ENCODE measurements around the gene CAMK1.

Gene CAMK1

GRCh38 chr3:9770276-9770812 lies 597 bp upstream of the CAMK1 start:
- Mint-ChIP-seq H3K4me3 (peak overlapping the region; percentile 40), H3K9me3 (ENCODE audit: low read depth) (no peaks in the 10 kb centered on the region), H3K36me3 (no peaks in the 10 kb centered on the region), H3K27me3 (no peaks in the 10 kb centered on the region), H3K4me1 (ENCODE audit: low read depth) (peaks cover 18% of the 10 kb centered on the region), H3K27ac (no peak overlapping the region)

- peaks cover 15% of the 10 kb centered on the region for H3K4me1 Mint-ChIP-seq (ENCODE audit: low read depth)
- peak overlapping the region; percentile 72 for H3K4me3 Mint-ChIP-seq
- no peaks in the 10 kb centered on the region for H3K36me3 Mint-ChIP-seq
- H3K9me3 Mint-ChIP-seq (ENCODE audit: low read depth) = no peaks in the 10 kb centered on the region
- peak overlapping the region; percentile 54 for H3K27ac Mint-ChIP-seq
- no peaks in the 10 kb centered on the region for H3K27me3 Mint-ChIP-seq
Measured at GRCh38 chr3:9769012-9769411, 735 bp downstream of the CAMK1 start.

- Mint-ChIP-seq H3K27me3 (no peaks in the 10 kb centered on the region), H3K9me3 (ENCODE audit: low read depth) (no peaks in the 10 kb centered on the region), H3K36me3 (no peaks in the 10 kb centered on the region), H3K4me3 (no peak overlapping the region), H3K4me1 (ENCODE audit: low read depth) (peaks cover 17% of the 10 kb centered on the region), H3K27ac (peak overlapping the region; percentile 28)
Measured at GRCh38 chr3:9768141-9768775, 1.5 kb downstream of the CAMK1 start.

GRCh38 chr3:9767418-9767817 lies 2.3 kb downstream of the CAMK1 start:
- Mint-ChIP-seq H3K9me3 (ENCODE audit: low read depth) (no peaks in the 10 kb centered on the region), H3K27ac (no peak overlapping the region), H3K4me3 (no peak overlapping the region), H3K4me1 (ENCODE audit: low read depth) (peaks cover 17% of the 10 kb centered on the region), H3K27me3 (no peaks in the 10 kb centered on the region), H3K36me3 (no peaks in the 10 kb centered on the region)

GRCh38 chr3:9765865-9766264 lies 3.9 kb downstream of the CAMK1 start:
- Mint-ChIP-seq H3K4me1 (ENCODE audit: low read depth) (peaks cover 15% of the 10 kb centered on the region), H3K27me3 (no peaks in the 10 kb centered on the region), H3K36me3 (peaks cover 3% of the 10 kb centered on the region), H3K9me3 (ENCODE audit: low read depth) (no peaks in the 10 kb centered on the region), H3K4me3 (no peak overlapping the region), H3K27ac (no peak overlapping the region)

GRCh38 chr3:9762871-9763270 lies 6.9 kb downstream of the CAMK1 start:
- Mint-ChIP-seq H3K36me3 (peaks cover 11% of the 10 kb centered on the region), H3K27me3 (no peaks in the 10 kb centered on the region), H3K4me3 (no peak overlapping the region), H3K9me3 (ENCODE audit: low read depth) (no peaks in the 10 kb centered on the region), H3K4me1 (ENCODE audit: low read depth) (peaks cover 3% of the 10 kb centered on the region), H3K27ac (no peak overlapping the region)

GRCh38 chr3:9761919-9762318 lies 7.8 kb downstream of the CAMK1 start:
- Mint-ChIP-seq H3K27ac (no peak overlapping the region), H3K27me3 (no peaks in the 10 kb centered on the region), H3K36me3 (peaks cover 11% of the 10 kb centered on the region), H3K4me1 (ENCODE audit: low read depth) (peaks cover 3% of the 10 kb centered on the region), H3K4me3 (no peak overlapping the region), H3K9me3 (ENCODE audit: low read depth) (no peaks in the 10 kb centered on the region)

- Mint-ChIP-seq H3K27me3 (no peaks in the 10 kb centered on the region), H3K36me3 (peaks cover 11% of the 10 kb centered on the region), H3K4me3 (no peak overlapping the region), H3K4me1 (ENCODE audit: low read depth) (peaks cover 3% of the 10 kb centered on the region), H3K9me3 (ENCODE audit: low read depth) (no peaks in the 10 kb centered on the region), H3K27ac (peak overlapping the region; percentile 11)
Measured at GRCh38 chr3:9760779-9761505, 8.8 kb downstream of the CAMK1 start.

- Mint-ChIP-seq H3K4me1 (ENCODE audit: low read depth) (peaks cover 17% of the 10 kb centered on the region), H3K27ac (no peak overlapping the region), H3K9me3 (ENCODE audit: low read depth) (no peaks in the 10 kb centered on the region), H3K36me3 (peaks cover 11% of the 10 kb centered on the region), H3K4me3 (no peak overlapping the region), H3K27me3 (no peaks in the 10 kb centered on the region)
Measured at GRCh38 chr3:9757427-9757826, 12.3 kb downstream of the CAMK1 start.

- H3K4me3 Mint-ChIP-seq = peak overlapping the region; percentile 25
- H3K9me3 Mint-ChIP-seq (ENCODE audit: low read depth) = no peaks in the 10 kb centered on the region
- peaks cover 11% of the 10 kb centered on the region for H3K36me3 Mint-ChIP-seq
- peaks cover 39% of the 10 kb centered on the region for H3K4me1 Mint-ChIP-seq (ENCODE audit: low read depth)
- no peak overlapping the region for H3K27ac Mint-ChIP-seq
- H3K27me3 Mint-ChIP-seq = no peaks in the 10 kb centered on the region
Measured at GRCh38 chr3:9754678-9755077, 15.1 kb downstream of the CAMK1 start.

- Mint-ChIP-seq H3K36me3 (peaks cover 4% of the 10 kb centered on the region), H3K4me1 (ENCODE audit: low read depth) (peaks cover 49% of the 10 kb centered on the region)
Measured at GRCh38 chr3:9750556-9751411, 19.0 kb downstream of the CAMK1 start.

GRCh38 chr3:9749645-9750555 lies 19.8 kb downstream of the CAMK1 start, which contains the start of gene OGG1:
OGG1 (plus strand) TSS chr3:9749952; CDS start chr3:9750287, 335 bp downstream.
- Mint-ChIP-seq H3K27ac (peak within 1 kb of the TSS; percentile 84), H3K9me3 (ENCODE audit: low read depth) (no peaks in the 10 kb centered on the region), H3K4me1 (ENCODE audit: low read depth) (peaks cover 45% of the 10 kb centered on the region), H3K4me3 (peak within 1 kb of the TSS; percentile 95), H3K36me3 (peaks cover 4% of the 10 kb centered on the region), H3K27me3 (no peaks in the 10 kb centered on the region)

More at GRCh38 chr3:9750556-9751411, 19.0 kb downstream of the CAMK1 start:
- peak overlapping the region; percentile 95 for H3K4me3 Mint-ChIP-seq
- H3K9me3 Mint-ChIP-seq (ENCODE audit: low read depth) = no peaks in the 10 kb centered on the region
- peak overlapping the region; percentile 84 for H3K27ac Mint-ChIP-seq
- H3K27me3 Mint-ChIP-seq = no peaks in the 10 kb centered on the region

GRCh38 chr3:9749296-9749644 lies 20.5 kb downstream of the CAMK1 start:
- no peaks in the 10 kb centered on the region for H3K9me3 Mint-ChIP-seq (ENCODE audit: low read depth)
- no peaks in the 10 kb centered on the region for H3K27me3 Mint-ChIP-seq
- H3K4me3 Mint-ChIP-seq = peak overlapping the region; percentile 95
- peaks cover 41% of the 10 kb centered on the region for H3K4me1 Mint-ChIP-seq (ENCODE audit: low read depth)
- H3K27ac Mint-ChIP-seq = peak overlapping the region; percentile 84
- H3K36me3 Mint-ChIP-seq = peaks cover 8% of the 10 kb centered on the region

- Mint-ChIP-seq H3K4me3 (no peak overlapping the region), H3K36me3 (peaks cover 8% of the 10 kb centered on the region), H3K4me1 (ENCODE audit: low read depth) (peaks cover 34% of the 10 kb centered on the region), H3K27ac (no peak overlapping the region), H3K27me3 (no peaks in the 10 kb centered on the region), H3K9me3 (ENCODE audit: low read depth) (no peaks in the 10 kb centered on the region)
Measured at GRCh38 chr3:9748031-9748430, 21.7 kb downstream of the CAMK1 start.

Measured in activated naive CD8-positive, alpha-beta T cell (primary cell).